Breast epithelium (tissue), 3 donors: ENCODE results near the gene BAZ2B.

Experiments used
- POLR2A ChIP-seq: fragments of 450-650 bp; IDR thresholded peaks from one replicate; pipeline ENCODE4 v1.6.1; 2016; ENCODE audit warnings: antibody characterized with exemption, mild to moderate bottlenecking, moderate library complexity
- TF ChIP-seq, protein P1 (sequence below), 3 donors: fragments of 450-650 bp; IDR thresholded peaks; one replicate each; pipeline ENCODE4 v1.5.1; 2016 to 2017; ENCODE audit warnings: antibody characterized with exemption in 3 of 3, mild to moderate bottlenecking in 3 of 3, moderate library complexity in 3 of 3

DNA sequence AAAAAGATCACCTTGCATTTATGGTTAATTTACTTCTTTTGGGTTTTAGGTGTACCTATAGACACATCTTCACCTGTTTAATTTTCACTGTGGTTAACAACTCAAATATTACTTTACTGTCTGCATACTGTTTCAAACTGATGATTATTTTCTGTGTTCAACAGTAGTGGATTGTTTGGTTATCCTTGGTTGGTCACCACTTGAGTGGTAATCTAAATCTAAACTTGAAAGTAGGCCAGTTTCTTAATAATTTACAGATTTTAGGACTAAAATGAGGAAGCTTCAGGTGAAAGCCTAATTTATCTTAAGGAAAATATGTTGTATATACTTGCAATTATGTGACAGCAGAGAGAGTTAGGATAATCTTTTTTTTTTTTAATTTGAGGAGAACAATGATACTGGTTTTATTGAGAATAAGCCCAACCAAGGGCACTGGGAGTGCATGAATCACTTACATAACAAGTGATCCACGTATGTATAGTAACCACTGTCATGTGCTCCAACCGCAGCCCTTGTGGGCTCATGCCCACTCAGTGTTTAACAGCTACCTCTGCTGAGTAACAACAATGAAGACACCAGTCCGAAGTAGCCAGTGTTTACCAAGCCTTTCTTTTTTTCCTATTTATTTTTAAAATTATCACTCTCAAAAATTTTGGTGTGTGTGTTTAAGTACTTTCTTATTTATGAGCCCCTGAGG lies 298.8 kb downstream of the BAZ2B start:
- TF ChIP-seq, protein P1, sequence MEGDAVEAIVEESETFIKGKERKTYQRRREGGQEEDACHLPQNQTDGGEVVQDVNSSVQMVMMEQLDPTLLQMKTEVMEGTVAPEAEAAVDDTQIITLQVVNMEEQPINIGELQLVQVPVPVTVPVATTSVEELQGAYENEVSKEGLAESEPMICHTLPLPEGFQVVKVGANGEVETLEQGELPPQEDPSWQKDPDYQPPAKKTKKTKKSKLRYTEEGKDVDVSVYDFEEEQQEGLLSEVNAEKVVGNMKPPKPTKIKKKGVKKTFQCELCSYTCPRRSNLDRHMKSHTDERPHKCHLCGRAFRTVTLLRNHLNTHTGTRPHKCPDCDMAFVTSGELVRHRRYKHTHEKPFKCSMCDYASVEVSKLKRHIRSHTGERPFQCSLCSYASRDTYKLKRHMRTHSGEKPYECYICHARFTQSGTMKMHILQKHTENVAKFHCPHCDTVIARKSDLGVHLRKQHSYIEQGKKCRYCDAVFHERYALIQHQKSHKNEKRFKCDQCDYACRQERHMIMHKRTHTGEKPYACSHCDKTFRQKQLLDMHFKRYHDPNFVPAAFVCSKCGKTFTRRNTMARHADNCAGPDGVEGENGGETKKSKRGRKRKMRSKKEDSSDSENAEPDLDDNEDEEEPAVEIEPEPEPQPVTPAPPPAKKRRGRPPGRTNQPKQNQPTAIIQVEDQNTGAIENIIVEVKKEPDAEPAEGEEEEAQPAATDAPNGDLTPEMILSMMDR (IDR thresholded peaks at IDR 0.05) = no peak
- TF ChIP-seq POLR2A = no peak
